CD4-positive, alpha-beta T cell (primary cell): ENCODE data around the gene HDAC4. TPM values are rescaled to one million over a fixed set of nuclear protein-coding genes. Genes with fewer than 3 reads are reported as not detected.

ENCODE experiments used
- ATAC-seq: fragments of 200-7000 bp; cut with Tn5 transposase; one replicate; pipeline ENCODE4 v1.10.0; 2022; ENCODE audit warnings: mild to moderate bottlenecking; ENCODE audit not compliant: poor library complexity
- CTCF ChIA-PET: fragments of 350-600 bp; sonication (Branson Sonifier 250); formaldehyde crosslinking; loops from one replicate; lab custom pipeline; 2021; ENCODE audit warnings: antibody characterized with exemption, inconsistent platforms; lab: Charles Lee
- POLR2A ChIA-PET: fragments of 350-600 bp; sonication (Branson Sonifier 250); formaldehyde crosslinking; loops from one replicate; lab custom pipeline; 2021; ENCODE audit warnings: antibody characterized with exemption, inconsistent platforms; lab: Charles Lee
- DNase-seq, 14 experiments: peaks; one replicate each; pipeline ENCODE4 v3.0.0-alpha.2; 2013 to 2020; ENCODE audit warnings: mixed read lengths in 2 of 14
- H3K27ac ChIP-seq, 2 donors: one replicate each; pipeline versions ENCODE4 v1.5.1 to v1.7.0; 2013; ENCODE audit warnings: low read length in 2 of 2, low read depth in 1 of 2, mild to moderate bottlenecking in 1 of 2
- H3K27me3 ChIP-seq, 2 experiments: 1 replicate in 1 of 2; 2 replicates in 1 of 2; pipeline versions ENCODE4 v1.6.1 to v1.7.0; 2013; ENCODE audit warnings: low read length in 2 of 2, control low read depth in 1 of 2, mild to moderate bottlenecking in 1 of 2, moderate library complexity in 1 of 2; ENCODE audit not compliant: insufficient read depth in 2 of 2, control insufficient read depth in 1 of 2
- H3K36me3 ChIP-seq: one replicate; pipeline ENCODE4 v1.6.1; 2013; ENCODE audit warnings: low read length, control low read depth; ENCODE audit not compliant: insufficient read depth
- H3K4me1 ChIP-seq: one replicate; pipeline ENCODE4 v1.6.1; 2013; ENCODE audit warnings: low read length, control low read depth; ENCODE audit not compliant: insufficient read depth
- H3K4me3 ChIP-seq: one replicate; pipeline ENCODE4 v1.5.1; 2013; ENCODE audit warnings: mild to moderate bottlenecking, low read length, moderate library complexity
- H3K9me3 ChIP-seq, 2 experiments: 1 replicate in 1 of 2; 2 replicates in 1 of 2; pipeline versions ENCODE4 v1.6.1 to v1.7.0; 2013; ENCODE audit warnings: low read length in 2 of 2, mild to moderate bottlenecking in 2 of 2, control low read depth in 1 of 2, moderate library complexity in 1 of 2; ENCODE audit not compliant: control insufficient read depth in 1 of 2, insufficient read depth in 1 of 2
- H3K27ac Mint-ChIP-seq: one replicate; pipeline ENCODE4 v1.8.0; 2020; ENCODE audit warnings: mixed read lengths
- H3K27me3 Mint-ChIP-seq: one replicate; pipeline ENCODE4 v1.8.0; 2021; ENCODE audit warnings: mixed read lengths
- H3K36me3 Mint-ChIP-seq: one replicate; pipeline ENCODE4 v1.8.0; 2021; ENCODE audit warnings: low read depth, mixed read lengths
- H3K4me1 Mint-ChIP-seq: one replicate; pipeline ENCODE4 v1.8.0; 2021; ENCODE audit warnings: low read depth, mixed read lengths
- H3K4me3 Mint-ChIP-seq: one replicate; pipeline ENCODE4 v1.8.0; 2020; ENCODE audit warnings: mild to moderate bottlenecking, mixed read lengths
- H3K9me3 Mint-ChIP-seq: one replicate; pipeline ENCODE4 v1.8.0; 2020; ENCODE audit warnings: mixed read lengths
- intact Hi-C, 2 experiments: fragments of 100-400 bp; cut with DNase I in 1 of 2; cut with micrococcal nuclease in 1 of 2; formaldehyde crosslinking; loops; one replicate each; pipeline versions ENCODE4 v1.15.1 to v1.9.0; 2023 to 2025; cut with DNase I, micrococcal nuclease
- total RNA-seq, 174 experiments: library from RNA in 2 of 174; stranded (reverse) in 2 of 174; gene quantifications; one replicate each; pipeline ENCODE4 v1.2.3 and lab custom pipeline; 2021 to 2026
- TF ChIP-seq, protein P1 (sequence below): fragments of 200-600 bp; IDR thresholded peaks from one replicate; pipeline ENCODE4 v1.8.0; 2022; ENCODE audit warnings: antibody characterized with exemption, mild to moderate bottlenecking

HDAC4 gene
- total RNA-seq, 2 experiments from 2014 or later = 45.3 to 49.2 TPM

DNA sequence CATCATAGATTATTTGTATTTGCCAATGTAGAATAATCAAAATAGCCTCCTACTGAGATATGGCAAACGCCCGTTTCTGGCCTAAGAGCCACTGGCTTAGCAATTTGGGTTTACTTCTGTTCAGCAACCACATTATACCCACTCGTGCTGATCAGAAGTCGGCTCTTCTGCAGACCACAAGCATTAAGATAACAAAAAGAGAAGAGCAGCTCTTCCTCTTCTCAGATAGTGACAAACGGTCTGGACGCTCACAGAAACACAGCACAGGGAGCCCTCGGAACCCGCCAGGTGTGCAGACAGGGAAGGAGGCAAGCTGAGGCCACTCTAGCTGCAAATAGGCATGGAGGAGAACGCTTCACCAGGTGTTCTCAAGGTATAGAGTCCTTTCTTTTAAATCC lies 164.0 kb downstream of the HDAC4 start:
- no peak for DNase-seq
- intact Hi-C loops = no loop called here
- Histone ChIP-seq H3K4me3 (no peak overlapping the region), H3K4me1 (peaks cover 62% of the 10 kb centered on the region), H3K27ac (no peak overlapping the region), H3K27me3 (no peaks in the 10 kb centered on the region), H3K9me3 (no peaks in the 10 kb centered on the region), H3K36me3 (peaks cover 7% of the 10 kb centered on the region)
- no peak overlapping the region for H3K27ac Mint-ChIP-seq
- POLR2A ChIA-PET = interaction anchor here (1.4 kb wide), 1 partner anchor 164 kb away, joined by 6 read pairs; the partner anchor contains the start of gene HDAC4
- no peaks in the 10 kb centered on the region for H3K9me3 Mint-ChIP-seq
- H3K27me3 Mint-ChIP-seq = no peaks in the 10 kb centered on the region
- peaks cover 74% of the 10 kb centered on the region for H3K4me1 Mint-ChIP-seq
- TF ChIP-seq, protein P1, sequence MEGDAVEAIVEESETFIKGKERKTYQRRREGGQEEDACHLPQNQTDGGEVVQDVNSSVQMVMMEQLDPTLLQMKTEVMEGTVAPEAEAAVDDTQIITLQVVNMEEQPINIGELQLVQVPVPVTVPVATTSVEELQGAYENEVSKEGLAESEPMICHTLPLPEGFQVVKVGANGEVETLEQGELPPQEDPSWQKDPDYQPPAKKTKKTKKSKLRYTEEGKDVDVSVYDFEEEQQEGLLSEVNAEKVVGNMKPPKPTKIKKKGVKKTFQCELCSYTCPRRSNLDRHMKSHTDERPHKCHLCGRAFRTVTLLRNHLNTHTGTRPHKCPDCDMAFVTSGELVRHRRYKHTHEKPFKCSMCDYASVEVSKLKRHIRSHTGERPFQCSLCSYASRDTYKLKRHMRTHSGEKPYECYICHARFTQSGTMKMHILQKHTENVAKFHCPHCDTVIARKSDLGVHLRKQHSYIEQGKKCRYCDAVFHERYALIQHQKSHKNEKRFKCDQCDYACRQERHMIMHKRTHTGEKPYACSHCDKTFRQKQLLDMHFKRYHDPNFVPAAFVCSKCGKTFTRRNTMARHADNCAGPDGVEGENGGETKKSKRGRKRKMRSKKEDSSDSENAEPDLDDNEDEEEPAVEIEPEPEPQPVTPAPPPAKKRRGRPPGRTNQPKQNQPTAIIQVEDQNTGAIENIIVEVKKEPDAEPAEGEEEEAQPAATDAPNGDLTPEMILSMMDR = no peak
- H3K36me3 Mint-ChIP-seq = peaks cover 19% of the 10 kb centered on the region
- CTCF ChIA-PET = no interaction called here
- ATAC-seq = no peak
- H3K4me3 Mint-ChIP-seq = no peak overlapping the region

DNA sequence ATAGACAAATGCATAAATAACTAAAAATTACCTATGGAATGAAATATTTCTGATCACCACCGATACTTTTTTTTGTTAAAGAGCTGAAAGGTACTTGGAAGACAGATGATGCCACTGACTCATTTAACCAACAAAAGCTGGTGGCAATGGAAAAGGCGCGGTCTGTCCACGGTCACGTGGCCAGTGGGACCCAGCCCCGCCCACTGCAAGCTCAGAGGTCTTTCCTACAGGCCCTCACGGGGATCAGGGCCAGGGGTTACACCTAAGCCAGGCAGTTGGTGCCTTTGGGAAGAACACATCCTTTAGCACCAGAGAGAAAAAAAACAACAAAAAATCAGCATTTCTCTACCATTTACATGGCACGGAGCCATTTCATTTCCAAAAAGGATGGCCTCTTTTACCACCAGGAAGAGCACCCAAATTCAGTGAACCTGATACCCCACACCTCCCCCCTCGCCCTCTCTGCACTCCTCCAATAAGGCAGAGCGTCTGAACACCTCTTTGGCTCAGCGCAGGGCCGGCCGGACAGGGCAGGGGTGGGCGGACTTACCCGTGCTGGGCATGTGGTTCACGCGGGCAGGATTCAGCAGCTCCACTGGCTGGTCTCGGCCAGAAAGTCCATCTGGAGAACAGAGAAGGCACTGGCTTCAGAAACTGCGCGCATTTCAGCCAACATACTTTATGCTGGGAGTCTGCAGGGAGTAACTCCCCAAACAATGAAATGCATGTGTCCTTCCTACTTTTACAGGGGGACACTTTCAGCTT lies 164.6 kb downstream of the HDAC4 start:
- Histone ChIP-seq H3K27me3 (no peaks in the 10 kb centered on the region), H3K4me1 (peaks cover 68% of the 10 kb centered on the region), H3K27ac (no peak overlapping the region), H3K36me3 (peaks cover 7% of the 10 kb centered on the region), H3K9me3 (no peaks in the 10 kb centered on the region), H3K4me3 (no peak overlapping the region)
- POLR2A ChIA-PET = interaction anchor here (1.4 kb wide), 1 partner anchor 165 kb away, joined by 6 read pairs; the partner anchor contains the start of gene HDAC4
- peaks cover 71% of the 10 kb centered on the region for H3K4me1 Mint-ChIP-seq
- no peaks in the 10 kb centered on the region for H3K27me3 Mint-ChIP-seq
- H3K36me3 Mint-ChIP-seq = peaks cover 19% of the 10 kb centered on the region
- no peak for ATAC-seq
- intact Hi-C loops = no loop called here
- CTCF ChIA-PET = no interaction called here
- TF ChIP-seq, protein P1 = no peak
- H3K9me3 Mint-ChIP-seq = no peaks in the 10 kb centered on the region
- no peak overlapping the region for H3K4me3 Mint-ChIP-seq
- H3K27ac Mint-ChIP-seq = no peak overlapping the region
- no peak for DNase-seq

DNA sequence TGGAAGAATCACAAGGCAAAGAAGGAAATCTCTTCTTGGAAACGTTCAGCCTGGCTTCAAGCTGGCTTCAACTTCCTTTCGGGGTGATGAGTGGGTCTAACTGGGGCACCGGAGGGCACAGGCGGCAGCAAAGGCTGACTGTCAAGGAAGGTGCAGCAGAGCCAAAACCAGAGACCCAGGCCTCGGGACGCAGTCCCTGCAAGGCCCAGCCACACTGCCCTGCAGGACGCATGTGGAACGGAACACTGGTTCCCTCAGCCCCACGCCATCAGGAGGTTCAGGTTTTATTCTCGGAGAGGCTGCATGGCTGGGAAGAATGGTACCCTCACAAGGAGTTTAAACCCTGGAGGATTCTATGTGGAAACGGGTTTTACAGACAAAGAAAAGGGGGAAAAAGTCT lies 165.5 kb downstream of the HDAC4 start:
- no peaks in the 10 kb centered on the region for H3K9me3 ChIP-seq
- peaks cover 7% of the 10 kb centered on the region for H3K36me3 ChIP-seq
- ATAC-seq (no peak), DNase-seq (no peak)
- H3K4me1 Mint-ChIP-seq = peaks cover 75% of the 10 kb centered on the region
- CTCF ChIA-PET = no interaction called here
- no peak overlapping the region for H3K4me3 Mint-ChIP-seq
- no peak overlapping the region for H3K27ac ChIP-seq
- no peaks in the 10 kb centered on the region for H3K27me3 ChIP-seq
- H3K9me3 Mint-ChIP-seq = no peaks in the 10 kb centered on the region
- H3K4me3 ChIP-seq = no peak overlapping the region
- peaks cover 70% of the 10 kb centered on the region for H3K4me1 ChIP-seq
- TF ChIP-seq, protein P1 = no peak
- intact Hi-C loops = no loop called here
- no peaks in the 10 kb centered on the region for H3K27me3 Mint-ChIP-seq
- H3K36me3 Mint-ChIP-seq = peaks cover 19% of the 10 kb centered on the region
- H3K27ac Mint-ChIP-seq = peak overlapping the region; percentile 80
- POLR2A ChIA-PET = interaction anchor here (1.4 kb wide), 1 partner anchor 166 kb away, joined by 6 read pairs; the partner anchor contains the start of gene HDAC4
